UCSD-AML1 (cell line): ENCODE measurements around the gene GLB1L2.

ENCODE experiments used
- DNase-seq: peaks from one replicate; lab custom pipeline; 2025; ENCODE audit not compliant: unreplicated experiment; lab: John Stamatoyannopoulos, UW

The GLB1L2 gene

DNA sequence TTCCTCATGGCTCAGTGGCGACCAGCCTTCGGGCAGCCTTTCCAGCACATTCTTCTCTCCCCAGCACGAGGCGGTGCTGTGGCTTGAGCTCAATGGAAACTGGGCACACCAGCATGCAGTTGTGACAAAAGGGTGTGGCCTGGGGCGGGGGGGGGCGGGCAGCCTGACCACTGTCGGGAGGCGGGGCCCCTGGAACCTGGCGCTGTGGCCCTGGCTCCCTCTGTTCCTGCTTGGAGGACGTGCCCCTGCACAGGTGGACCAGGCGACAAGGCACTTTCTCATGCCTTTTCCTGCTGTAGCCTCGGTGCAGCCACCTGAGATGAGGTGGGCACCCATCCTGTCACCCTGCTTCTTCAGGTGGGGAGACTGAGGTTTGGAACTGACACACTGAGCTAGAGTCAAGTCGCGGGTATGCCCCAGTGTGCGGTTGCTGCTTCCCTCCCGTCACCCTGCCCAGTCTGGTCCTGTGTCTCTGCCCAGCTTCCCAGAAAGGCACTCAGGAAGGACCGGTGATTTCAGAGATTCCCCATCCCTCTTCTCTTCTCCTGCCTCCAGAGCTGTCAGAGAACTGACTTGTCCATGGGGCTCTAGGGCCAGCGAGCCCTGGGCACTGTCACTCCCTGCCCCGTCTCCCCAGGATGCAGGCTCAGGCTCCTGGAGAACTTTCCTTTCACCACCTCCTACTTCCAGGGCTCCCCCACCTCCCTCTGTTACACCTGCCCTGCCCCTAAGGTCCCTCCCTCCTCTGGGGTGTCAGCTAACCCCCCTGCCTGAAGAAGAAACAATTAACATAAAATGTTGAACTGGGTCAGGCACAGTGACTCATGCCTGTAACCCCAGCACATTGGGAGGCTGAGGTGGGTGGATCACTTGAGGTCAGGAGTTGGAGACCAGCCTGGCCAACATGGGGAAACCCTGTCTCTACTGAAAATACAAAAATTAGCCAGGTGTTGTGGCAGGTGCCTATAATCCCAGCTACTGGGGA is 70.3 kb downstream of the GLB1L2 start:
- no peak for DNase-seq

DNA sequence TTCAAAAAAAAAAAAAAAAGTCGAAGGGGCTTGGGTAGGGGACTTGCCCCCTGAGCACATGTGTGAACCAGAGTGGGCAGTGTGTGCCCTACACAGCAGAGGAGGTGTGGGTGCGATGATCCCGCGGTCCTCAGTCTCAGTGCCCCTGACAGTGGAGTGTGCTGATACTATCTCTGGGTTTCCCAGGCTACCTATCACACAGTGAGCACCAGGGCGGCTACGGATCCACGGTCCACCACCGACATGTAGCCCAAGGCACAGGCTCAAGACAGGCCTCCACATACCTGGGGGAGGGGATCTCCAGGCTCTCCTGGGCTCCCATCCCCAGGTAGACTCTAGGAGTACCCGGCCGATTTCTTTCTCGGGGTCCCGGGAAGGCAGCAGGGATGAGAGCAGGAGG is 71.1 kb downstream of the GLB1L2 start:
- DNase-seq: no peak

DNA sequence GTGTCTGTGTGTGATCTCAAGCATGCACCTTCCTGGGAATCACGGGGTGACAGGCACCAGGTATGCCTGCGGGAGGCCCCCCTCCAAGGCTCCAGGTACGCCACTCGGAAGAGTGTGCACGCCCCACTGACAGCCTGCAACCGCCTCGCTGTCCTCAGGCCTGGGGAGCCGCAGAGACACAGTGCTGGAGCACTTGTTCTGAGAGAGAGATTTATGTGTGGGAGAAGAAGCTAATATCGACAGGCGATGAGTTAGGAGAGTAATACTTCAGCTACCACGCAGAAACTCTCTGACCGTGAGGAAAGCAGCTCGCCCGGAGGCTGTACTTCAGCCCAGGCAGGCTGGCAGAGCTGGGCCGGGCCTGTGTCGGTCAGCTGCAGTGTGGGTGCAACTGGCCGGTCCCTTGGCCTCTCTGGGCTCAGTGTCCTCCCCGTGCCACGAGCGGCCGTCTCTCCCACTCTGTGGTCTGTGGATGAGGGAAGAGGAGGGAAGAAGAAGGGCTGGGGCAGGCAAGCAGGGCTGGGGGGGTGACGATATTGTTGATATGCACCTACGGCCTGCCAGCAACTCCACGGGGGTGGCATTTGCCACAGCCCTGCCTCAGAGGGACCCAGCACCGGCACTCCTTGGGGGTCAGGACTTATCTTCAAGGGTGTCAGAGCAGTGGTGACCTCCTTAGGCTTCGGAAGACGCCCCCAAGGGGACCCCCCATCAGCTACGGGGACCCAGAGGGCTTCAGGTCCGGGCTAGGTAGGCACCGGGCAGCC is 73.0 kb downstream of the GLB1L2 start:
- DNase-seq: no peak

DNA sequence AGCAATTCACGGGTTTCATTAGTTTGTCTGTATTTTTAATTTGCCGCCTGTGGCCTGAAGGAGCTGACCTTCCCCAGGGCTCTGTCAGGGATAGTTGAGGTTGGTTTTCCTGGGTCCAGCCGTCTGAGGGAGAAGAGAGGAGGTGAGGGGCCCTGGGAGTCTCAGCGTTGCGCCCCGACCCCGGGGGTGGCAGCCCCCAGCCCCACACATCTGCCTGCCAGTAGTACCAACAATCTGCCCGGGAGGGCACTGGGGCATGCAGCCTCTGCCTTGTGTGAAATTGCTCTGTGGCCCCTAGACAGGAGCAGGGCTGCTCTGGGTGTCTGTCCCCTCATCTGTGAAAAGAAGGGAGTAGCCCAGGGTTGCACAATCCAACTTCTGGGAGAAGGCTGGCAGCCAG is 73.6 kb downstream of the GLB1L2 start:
- DNase-seq: no peak

DNA sequence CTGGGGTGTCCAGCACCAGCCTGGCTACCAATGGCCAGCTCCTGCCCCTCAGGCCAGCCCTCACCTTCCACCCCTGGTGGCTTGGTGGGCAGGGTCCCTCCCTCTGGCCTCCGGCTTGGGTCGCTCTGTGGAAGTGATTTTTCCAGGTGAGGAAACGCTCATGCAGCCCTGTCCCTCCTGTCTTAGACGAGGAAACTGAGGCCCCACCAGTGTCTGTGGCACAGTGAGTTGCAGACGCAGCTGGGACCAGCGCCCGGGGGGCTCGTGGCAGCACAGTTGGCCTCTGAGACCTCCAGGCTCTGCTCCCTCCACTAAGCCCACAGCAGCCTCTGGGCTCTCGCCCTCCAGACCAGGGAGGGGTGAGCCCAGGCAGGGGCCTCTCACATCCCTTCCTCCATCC is 74.1 kb downstream of the GLB1L2 start:
- DNase-seq: no peak

GRCh38 chr11:134406264-134407185 is 74.7 kb downstream of the GLB1L2 start:
- DNase-seq: no peak

GRCh38 chr11:134407321-134407828 is 75.6 kb downstream of the GLB1L2 start:
- DNase-seq: no peak

- no peak for DNase-seq
These were observed 76.1 kb downstream of the GLB1L2 start for GRCh38 chr11:134407923-134408322.

GRCh38 chr11:134409552-134410429 is 78.0 kb downstream of the GLB1L2 start:
- DNase-seq: no peak

DNA sequence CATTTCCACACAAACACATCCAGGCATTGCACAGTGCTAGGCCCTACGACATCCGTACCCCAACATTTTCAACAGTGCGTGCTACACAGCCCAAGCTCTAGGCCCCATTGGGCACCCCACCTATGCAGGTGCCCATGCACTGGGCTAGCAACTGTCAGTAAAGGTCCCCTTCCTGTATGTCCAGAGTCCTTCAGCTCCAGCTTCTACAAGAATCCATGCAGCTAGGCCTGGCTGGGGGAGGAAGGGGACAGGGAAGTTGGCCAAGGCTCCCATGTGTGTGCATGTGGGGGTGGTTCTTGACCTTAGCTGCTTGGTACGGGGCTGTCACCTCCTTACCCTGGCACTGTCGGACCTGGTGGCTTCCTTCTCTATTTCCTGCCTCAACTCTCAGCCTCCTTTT is 79.0 kb downstream of the GLB1L2 start:
- DNase-seq: no peak

- no peak for DNase-seq
These were observed 80.6 kb downstream of the GLB1L2 start, which contains the start of gene B3GAT1 for GRCh38 chr11:134412203-134413042. Gene B3GAT1 (minus strand): TSS chr11:134412242. CDS start chr11:134387659, 24,583 bp downstream.

DNA sequence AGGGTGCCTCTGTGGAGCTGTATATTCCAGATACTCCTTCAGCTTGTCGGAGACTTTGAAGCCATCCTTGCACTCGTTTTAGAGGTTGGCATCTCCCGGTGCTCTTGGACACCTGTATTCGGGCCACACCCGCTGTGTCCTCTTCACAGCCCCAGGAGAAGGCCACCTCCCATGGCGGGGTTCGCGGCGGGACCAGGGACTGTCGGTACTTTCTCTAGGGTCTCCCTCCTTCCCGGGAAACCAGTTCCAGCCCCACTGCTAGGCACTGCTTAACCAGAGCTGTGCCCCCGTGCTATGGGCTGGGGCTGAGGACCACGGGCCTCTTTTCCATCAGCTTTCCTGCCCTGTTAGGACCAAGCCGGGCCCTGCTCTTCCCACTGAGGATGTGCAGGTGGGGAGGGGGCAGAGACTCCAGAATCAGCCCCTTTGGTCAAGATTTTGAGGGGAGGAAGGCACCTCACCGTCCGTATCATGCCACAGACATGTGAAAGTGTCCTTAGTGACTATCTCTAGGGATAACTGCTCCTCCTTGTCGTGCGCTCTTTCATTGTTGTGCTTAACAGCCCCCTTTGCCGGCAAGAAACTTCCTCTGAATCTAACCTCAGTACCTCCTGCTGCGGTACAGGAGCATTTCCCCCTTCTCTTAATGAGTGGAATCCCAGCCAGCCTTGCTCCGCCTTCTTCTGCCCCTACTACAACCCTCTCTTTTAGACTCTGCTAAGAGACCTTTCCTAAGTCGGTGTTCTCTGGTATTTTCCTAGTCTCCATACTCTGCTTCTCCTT is 81.4 kb downstream of the GLB1L2 start:
- DNase-seq: no peak

DNA sequence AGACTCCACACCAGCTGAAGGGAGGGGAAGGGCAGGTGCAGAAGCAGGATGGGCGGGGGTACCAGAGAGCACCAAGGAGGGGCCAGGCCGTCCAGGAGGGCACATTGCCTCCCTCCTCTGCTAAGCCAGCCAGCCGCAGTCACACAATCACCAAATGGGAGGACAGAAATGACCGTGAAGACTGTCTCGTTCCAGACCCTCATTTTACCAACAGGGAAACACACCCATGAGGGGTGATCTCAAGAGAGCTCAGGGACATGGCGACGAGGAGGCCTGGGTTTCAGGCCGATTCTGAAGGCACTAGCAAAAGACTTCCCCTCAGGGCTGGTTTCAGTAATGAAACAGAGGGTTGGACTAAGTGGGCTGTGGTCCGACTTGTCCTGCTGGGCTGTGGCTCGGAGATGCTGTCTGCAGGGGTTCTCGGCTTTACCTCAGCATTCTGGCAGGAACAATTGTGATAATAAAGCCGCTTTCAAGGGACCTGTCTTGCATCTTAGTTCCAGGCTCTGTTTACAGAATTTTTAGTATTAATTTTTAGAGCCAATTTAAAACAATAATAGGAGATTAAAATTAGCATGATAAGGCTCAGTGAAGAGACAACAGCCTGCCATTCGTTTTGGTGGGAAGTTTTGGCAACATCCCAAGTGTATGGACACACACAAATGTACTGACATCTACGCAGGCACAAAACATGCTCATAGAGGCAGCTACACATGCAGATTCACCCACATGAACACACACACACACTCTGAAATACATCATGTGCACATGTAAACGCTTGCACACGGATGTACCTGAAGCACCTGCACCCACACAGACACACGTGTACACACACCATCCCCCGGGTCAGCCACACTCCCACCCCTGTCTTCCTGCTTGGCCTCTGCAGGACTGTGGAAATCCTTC is 82.3 kb downstream of the GLB1L2 start:
- DNase-seq: no peak

DNA sequence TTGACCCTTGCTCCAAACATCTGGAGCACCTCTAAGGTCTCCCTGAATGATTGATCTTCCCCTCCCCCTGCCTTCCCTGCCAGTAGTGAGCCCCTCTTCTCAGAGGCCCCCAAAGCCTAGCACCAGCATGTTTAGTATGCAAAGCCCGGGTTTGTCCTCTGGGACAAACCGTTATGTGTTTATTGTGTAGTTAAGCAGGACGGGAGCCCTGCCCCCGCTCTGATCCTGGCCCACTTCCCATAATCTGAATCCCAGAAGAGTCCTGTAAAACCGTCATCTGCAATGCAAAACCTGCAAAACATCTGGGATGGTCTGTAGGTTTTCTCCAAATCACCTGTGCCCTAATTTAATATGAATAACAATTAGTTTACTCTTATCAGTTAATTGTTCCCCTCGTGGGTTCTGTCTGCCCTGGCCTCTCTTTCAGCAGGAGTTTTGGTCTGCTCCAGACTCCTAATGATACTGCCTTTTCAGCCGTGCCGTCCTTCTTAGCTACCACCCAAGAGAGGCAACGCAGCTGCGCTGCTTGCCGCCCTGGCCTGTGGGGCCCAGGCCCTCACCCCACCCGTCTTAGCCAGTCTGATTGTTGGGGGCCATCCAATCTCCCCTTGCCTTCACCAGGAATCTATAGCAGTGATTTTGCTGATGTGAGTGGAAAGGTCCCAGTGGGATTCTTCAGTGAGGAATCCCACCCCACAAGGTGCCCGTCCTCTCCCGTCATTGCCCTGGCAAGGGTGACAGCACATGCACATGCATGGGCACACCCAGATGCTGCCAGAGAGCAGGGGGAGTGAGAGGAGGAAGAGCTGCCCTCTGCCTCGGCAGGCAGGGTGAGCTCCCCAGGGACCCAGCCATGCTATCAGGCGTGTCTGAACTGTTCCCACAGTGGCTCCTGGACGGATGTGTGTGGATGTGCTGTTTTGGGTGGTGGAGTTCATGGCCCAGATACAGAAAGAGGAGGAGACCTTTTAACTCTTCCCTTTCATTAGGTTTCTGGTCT is 83.3 kb downstream of the GLB1L2 start:
- DNase-seq: no peak

GRCh38 chr11:134416726-134417125 is 84.9 kb downstream of the GLB1L2 start:
- DNase-seq: no peak
